Hematopoietic multipotent progenitor cell treated with erythropoietin and hydrocortisone succinate and interleukin-3 and kit ligand, for 6 days (in vitro differentiated cells): ENCODE data around the gene LUZP2.
"Not testable (repeated sequence)": the region's sequence is repeated elsewhere in the genome, so short reads cannot be mapped to it uniquely, and the experiment has no call there.

Source experiments
- DNase-seq: peaks from one replicate; pipeline ENCODE4 v3.0.0-alpha.2; 2015

LUZP2 gene

GRCh38 chr11:24837112-24837511 lies 340.3 kb downstream of the LUZP2 start:
- DNase-seq = no peak

GRCh38 chr11:24842308-24842707 lies 345.5 kb downstream of the LUZP2 start:
- DNase-seq = no peak

- no peak for DNase-seq
Measured at GRCh38 chr11:24844406-24844805, 347.6 kb downstream of the LUZP2 start.

GRCh38 chr11:24848857-24849256 lies 352.0 kb downstream of the LUZP2 start:
- no peak for DNase-seq

- no peak for DNase-seq
Measured at GRCh38 chr11:24855951-24856350, 359.1 kb downstream of the LUZP2 start.

GRCh38 chr11:24859801-24860300 lies 363.0 kb downstream of the LUZP2 start:
- DNase-seq = no peak

GRCh38 chr11:24861440-24861839 lies 364.6 kb downstream of the LUZP2 start:
- DNase-seq = no peak

- no peak for DNase-seq
Measured at GRCh38 chr11:24866743-24867142, 369.9 kb downstream of the LUZP2 start.

- no peak for DNase-seq
Measured at GRCh38 chr11:24870048-24870447, 373.2 kb downstream of the LUZP2 start.

- DNase-seq = no peak
Measured at GRCh38 chr11:24872186-24872585, 375.3 kb downstream of the LUZP2 start.

GRCh38 chr11:24872651-24873311 lies 375.9 kb downstream of the LUZP2 start:
- DNase-seq = no peak

GRCh38 chr11:24880962-24881361 lies 384.1 kb downstream of the LUZP2 start:
- DNase-seq = no peak

- DNase-seq = no peak
Measured at GRCh38 chr11:24885580-24886173, 388.8 kb downstream of the LUZP2 start.

- DNase-seq = no peak
Measured at GRCh38 chr11:24886880-24887619, 390.2 kb downstream of the LUZP2 start.

GRCh38 chr11:24890426-24890825 lies 393.6 kb downstream of the LUZP2 start:
- no peak for DNase-seq

GRCh38 chr11:24891845-24892492 lies 395.1 kb downstream of the LUZP2 start:
- not testable (repeated sequence) for DNase-seq

GRCh38 chr11:24896118-24896835 lies 399.4 kb downstream of the LUZP2 start:
- DNase-seq = no peak

- no peak for DNase-seq
Measured at GRCh38 chr11:24900514-24900913, 403.7 kb downstream of the LUZP2 start.

- no peak for DNase-seq
Measured at GRCh38 chr11:24900960-24901549, 404.2 kb downstream of the LUZP2 start.

- no peak for DNase-seq
Measured at GRCh38 chr11:24903555-24903954, 406.7 kb downstream of the LUZP2 start.

GRCh38 chr11:24925091-24925490 lies 428.2 kb downstream of the LUZP2 start:
- no peak for DNase-seq
